Lower leg skin (tissue), 4 donors: ENCODE measurements around the gene CTNNB1. TPM values are rescaled to one million over a fixed set of nuclear protein-coding genes. Genes with fewer than 3 reads are reported as not detected.

Source experiments
- DNase-seq, 2 donors: peaks; one replicate each; pipeline ENCODE4 v3.0.0-alpha.2; 2019; ENCODE audit warnings: low spot score in 2 of 2
- H3K4me3 ChIP-seq: fragments of 200-600 bp; sonication (generic); 2 replicates; pipeline ENCODE4 v1.5.1; 2017; ENCODE audit warnings: mild to moderate bottlenecking, low read depth; ENCODE audit not compliant: poor library complexity, severe bottlenecking
- POLR2A ChIP-seq, 2 donors: fragments of 450-650 bp; IDR thresholded peaks; one replicate each; pipeline ENCODE4 v1.6.1; 2016 to 2017; ENCODE audit warnings: antibody characterized with exemption in 2 of 2, mild to moderate bottlenecking in 1 of 2, moderate library complexity in 1 of 2
- WGBS, 2 donors: methylation state at CpG; one replicate each; pipeline ENCODE4 v1.1.5; 2018; 5-methylcytosine and 5-hydroxymethylcytosine counted together
- intact Hi-C: fragments of 100-400 bp; cut with DNase I; formaldehyde crosslinking; loops from one replicate; pipeline ENCODE4 v1.15.0; 2023; ENCODE audit warnings: low total_unique reads
- total RNA-seq, 4 donors: library from RNA; depleted of rRNA; stranded (reverse); fragments of >200 nt; gene quantifications; one replicate each; pipeline ENCODE4 v1.1.0, GENCODE V29; 2016
- TF ChIP-seq, protein P1 (sequence below), 3 donors: fragments of 450-650 bp; IDR thresholded peaks; one replicate each; pipeline ENCODE4 v1.5.1; 2016; ENCODE audit warnings: antibody characterized with exemption in 3 of 3, mild to moderate bottlenecking in 3 of 3, moderate library complexity in 2 of 3

CTNNB1 gene
- total RNA-seq, 4 donors from 2014 or later = 263 to 421 (median 300) TPM

DNA sequence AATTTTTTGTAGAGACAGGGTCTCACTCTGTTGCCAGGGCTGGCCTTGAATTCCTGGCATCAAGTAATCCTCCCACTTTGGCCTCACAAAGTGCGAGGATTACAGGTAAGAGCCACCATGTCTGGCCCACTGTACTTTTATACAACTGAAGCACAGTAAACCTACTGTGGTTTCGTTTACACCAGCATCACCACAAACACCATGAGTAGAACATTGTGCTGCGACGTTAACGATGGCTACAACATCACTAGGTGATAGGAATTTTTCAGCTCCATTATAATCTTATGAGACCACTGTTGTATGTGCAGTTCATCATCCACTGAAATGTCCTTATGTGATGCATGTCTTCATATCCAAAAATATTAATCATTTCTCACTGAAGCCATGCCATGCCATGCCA lies 11.7 kb downstream of the CTNNB1 start:
- WGBS, 2 donors = 80 to 88% methylated on average over 5 of the region's 5 CpGs
- intact Hi-C loops = no loop called here
- no peak for DNase-seq
- TF ChIP-seq, protein P1, sequence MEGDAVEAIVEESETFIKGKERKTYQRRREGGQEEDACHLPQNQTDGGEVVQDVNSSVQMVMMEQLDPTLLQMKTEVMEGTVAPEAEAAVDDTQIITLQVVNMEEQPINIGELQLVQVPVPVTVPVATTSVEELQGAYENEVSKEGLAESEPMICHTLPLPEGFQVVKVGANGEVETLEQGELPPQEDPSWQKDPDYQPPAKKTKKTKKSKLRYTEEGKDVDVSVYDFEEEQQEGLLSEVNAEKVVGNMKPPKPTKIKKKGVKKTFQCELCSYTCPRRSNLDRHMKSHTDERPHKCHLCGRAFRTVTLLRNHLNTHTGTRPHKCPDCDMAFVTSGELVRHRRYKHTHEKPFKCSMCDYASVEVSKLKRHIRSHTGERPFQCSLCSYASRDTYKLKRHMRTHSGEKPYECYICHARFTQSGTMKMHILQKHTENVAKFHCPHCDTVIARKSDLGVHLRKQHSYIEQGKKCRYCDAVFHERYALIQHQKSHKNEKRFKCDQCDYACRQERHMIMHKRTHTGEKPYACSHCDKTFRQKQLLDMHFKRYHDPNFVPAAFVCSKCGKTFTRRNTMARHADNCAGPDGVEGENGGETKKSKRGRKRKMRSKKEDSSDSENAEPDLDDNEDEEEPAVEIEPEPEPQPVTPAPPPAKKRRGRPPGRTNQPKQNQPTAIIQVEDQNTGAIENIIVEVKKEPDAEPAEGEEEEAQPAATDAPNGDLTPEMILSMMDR (IDR thresholded peaks at IDR 0.05) = no peak
- no peak for TF ChIP-seq POLR2A (IDR thresholded peaks at IDR 0.05)
- H3K4me3 ChIP-seq = no peak overlapping the region

DNA sequence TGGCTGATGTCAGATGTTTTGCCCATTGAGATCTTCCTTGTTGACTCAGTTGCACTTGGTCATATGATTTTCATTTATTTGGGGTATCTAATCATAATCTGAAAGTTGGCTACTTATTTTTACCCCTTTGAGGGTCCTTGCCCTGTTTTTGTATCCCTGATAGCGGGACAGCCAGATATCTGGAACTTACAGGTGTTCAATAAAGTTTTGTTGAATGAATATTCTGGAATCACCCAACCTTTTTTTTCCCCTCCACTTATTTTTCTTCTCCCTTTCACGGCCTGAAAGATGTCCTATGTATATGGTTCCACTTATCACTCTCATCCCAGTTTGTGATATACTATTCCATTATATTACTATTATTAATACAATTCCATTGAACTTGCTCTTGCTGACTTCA lies 12.8 kb downstream of the CTNNB1 start:
- no peak overlapping the region for H3K4me3 ChIP-seq
- 95% methylated on average over 2 of the region's 2 CpGs for WGBS, 2 donors
- no peak for DNase-seq
- TF ChIP-seq, protein P1 (IDR thresholded peaks at IDR 0.05) = no peak
- TF ChIP-seq POLR2A (IDR thresholded peaks at IDR 0.05) = no peak
- intact Hi-C loops = no loop called here

DNA sequence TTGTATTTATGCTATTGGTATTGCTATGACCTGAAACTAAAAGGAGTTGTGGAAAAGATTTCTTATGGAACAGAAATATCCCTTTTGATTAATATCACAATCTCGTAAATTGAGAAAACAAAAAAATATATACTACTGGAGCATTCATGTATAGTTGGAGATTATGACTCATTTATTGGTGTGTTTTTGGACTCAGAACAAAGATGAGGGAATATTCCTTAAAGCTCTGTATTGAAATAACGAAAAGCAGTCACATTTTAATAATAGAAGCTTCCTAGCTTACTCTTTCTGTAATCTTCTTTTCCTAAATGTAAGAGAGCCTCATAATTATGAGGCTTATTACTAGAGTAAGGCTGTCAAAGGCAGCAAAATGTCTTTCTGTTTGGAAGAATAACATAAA lies 14.3 kb downstream of the CTNNB1 start:
- intact Hi-C loops = no loop called here
- TF ChIP-seq POLR2A (IDR thresholded peaks at IDR 0.05) = no peak
- TF ChIP-seq, protein P1 (IDR thresholded peaks at IDR 0.05) = no peak
- DNase-seq = no peak
- WGBS, 2 donors = 35 to 40% methylated on average over 2 of the region's 2 CpGs
- H3K4me3 ChIP-seq = no peak overlapping the region

DNA sequence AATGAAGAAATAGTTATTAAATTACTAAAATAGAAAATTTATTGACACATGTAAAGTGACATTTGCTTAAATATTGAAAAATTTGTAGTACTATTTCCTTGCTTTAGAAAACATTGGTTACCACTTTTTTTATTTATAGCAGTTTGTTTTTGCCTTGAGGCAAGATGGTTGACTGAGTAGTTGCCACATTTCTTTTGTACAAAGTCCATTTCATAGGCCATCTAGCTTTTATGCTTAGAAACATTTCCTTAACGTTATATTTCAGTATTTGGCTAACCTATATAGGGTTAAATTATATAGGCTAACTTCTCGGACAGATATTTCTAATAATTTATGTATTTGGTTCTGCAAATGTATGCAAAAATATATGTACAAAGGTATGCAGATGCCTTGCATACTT lies 17.1 kb downstream of the CTNNB1 start:
- intact Hi-C loops = no loop called here
- TF ChIP-seq, protein P1 (IDR thresholded peaks at IDR 0.05) = no peak
- TF ChIP-seq POLR2A (IDR thresholded peaks at IDR 0.05) = no peak
- 72 to 74% methylated on average over 2 of the region's 2 CpGs for WGBS, 2 donors
- no peak for DNase-seq
- H3K4me3 ChIP-seq = no peak overlapping the region

DNA sequence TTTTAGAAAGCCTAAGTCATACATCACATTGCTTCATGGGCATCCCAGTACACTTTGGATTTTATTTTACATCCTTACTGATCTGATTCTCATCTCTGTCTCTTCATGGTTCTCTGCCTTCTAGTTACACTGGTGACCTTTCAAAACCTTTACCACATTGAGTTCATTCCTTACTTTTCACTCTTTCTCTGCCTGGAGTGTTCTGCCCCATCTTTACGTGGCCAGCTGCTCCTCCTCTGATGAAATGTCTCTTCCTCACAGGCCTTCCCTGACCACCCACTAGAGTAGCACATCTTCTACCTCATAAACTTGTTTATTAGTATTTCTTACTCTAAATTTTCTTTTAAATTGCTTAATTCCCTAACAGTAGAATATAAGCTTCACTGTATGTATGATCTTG lies 17.7 kb downstream of the CTNNB1 start:
- intact Hi-C loops = no loop called here
- TF ChIP-seq POLR2A (IDR thresholded peaks at IDR 0.05) = no peak
- TF ChIP-seq, protein P1 (IDR thresholded peaks at IDR 0.05) = no peak
- DNase-seq = no peak
- 66 to 67% methylated on average over 1 of the region's 1 CpG for WGBS, 2 donors
- H3K4me3 ChIP-seq = no peak overlapping the region

DNA sequence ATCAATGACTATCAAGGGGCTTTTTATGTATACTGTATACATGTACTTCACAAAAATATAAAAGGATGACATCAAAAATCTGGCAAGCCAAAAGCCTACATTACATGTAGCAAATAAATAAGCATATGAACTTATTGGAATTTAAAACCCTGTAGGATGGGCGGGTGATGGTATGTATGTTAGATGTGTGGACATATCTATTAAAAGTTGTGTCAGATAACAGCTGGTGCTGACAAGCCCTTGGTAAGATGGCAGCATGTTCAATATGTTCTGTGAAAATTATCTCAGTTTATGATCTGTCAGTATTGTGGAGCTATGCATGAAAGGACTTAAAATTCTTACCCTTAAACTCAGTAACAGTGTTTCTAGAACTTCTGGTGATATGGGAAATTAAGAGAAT lies 20.1 kb downstream of the CTNNB1 start:
- DNase-seq = no peak
- TF ChIP-seq, protein P1 (IDR thresholded peaks at IDR 0.05) = no peak
- no peak for TF ChIP-seq POLR2A (IDR thresholded peaks at IDR 0.05)
- H3K4me3 ChIP-seq = no peak overlapping the region
- intact Hi-C loops = no loop called here
- WGBS, 2 donors = 84 to 91% methylated on average over 1 of the region's 1 CpG
